Measurements from ENCODE around the gene COTL1.

The COTL1 gene

GRCh38 chr16:84554627-84555328 lies 63.1 kb downstream of the COTL1 start:
- Mint-ChIP-seq H3K27me3 (ENCODE audit: low read depth, poor library complexity) (peaks cover 24% of the 10 kb centered on the region), H3K4me3 (no peak overlapping the region), H3K9me3 (no peaks in the 10 kb centered on the region), H3K27ac (no peak overlapping the region), H3K36me3 (ENCODE audit: low read depth) (no peaks in the 10 kb centered on the region), H3K4me1 (peaks cover 54% of the 10 kb centered on the region)
- TF ChIP-seq CTCF (IDR thresholded peaks at IDR 0.05) = no peak
- no peak for DNase-seq

GRCh38 chr16:84553873-84554399 lies 63.9 kb downstream of the COTL1 start:
- no peak for DNase-seq
- no peaks in the 10 kb centered on the region for H3K36me3 Mint-ChIP-seq (ENCODE audit: low read depth)
- H3K4me1 Mint-ChIP-seq = peaks cover 55% of the 10 kb centered on the region
- no peaks in the 10 kb centered on the region for H3K9me3 Mint-ChIP-seq
- H3K27ac Mint-ChIP-seq = no peak overlapping the region
- TF ChIP-seq CTCF (IDR thresholded peaks at IDR 0.05) = no peak
- peaks cover 24% of the 10 kb centered on the region for H3K27me3 Mint-ChIP-seq (ENCODE audit: low read depth, poor library complexity)
- H3K4me3 Mint-ChIP-seq = no peak overlapping the region

- H3K4me3 Mint-ChIP-seq = no peak overlapping the region
- H3K9me3 Mint-ChIP-seq = no peaks in the 10 kb centered on the region
- no peaks in the 10 kb centered on the region for H3K36me3 Mint-ChIP-seq (ENCODE audit: low read depth)
- peak overlapping the region; percentile 32 for H3K27ac Mint-ChIP-seq
- DNase-seq = no peak
- H3K4me1 Mint-ChIP-seq = peaks cover 64% of the 10 kb centered on the region
- no peak for TF ChIP-seq CTCF (IDR thresholded peaks at IDR 0.05)
- H3K27me3 Mint-ChIP-seq (ENCODE audit: low read depth, poor library complexity) = peaks cover 23% of the 10 kb centered on the region
Measured at GRCh38 chr16:84552135-84552534, 65.7 kb downstream of the COTL1 start.

- H3K27ac Mint-ChIP-seq = peak overlapping the region; percentile 33
- H3K9me3 Mint-ChIP-seq = no peaks in the 10 kb centered on the region
- no peak for TF ChIP-seq CTCF (IDR thresholded peaks at IDR 0.05)
- H3K4me1 Mint-ChIP-seq = peaks cover 72% of the 10 kb centered on the region
- DNase-seq = no peak
- H3K36me3 Mint-ChIP-seq (ENCODE audit: low read depth) = no peaks in the 10 kb centered on the region
- H3K27me3 Mint-ChIP-seq (ENCODE audit: low read depth, poor library complexity) = peaks cover 23% of the 10 kb centered on the region
- H3K4me3 Mint-ChIP-seq = peak overlapping the region; percentile 63
Measured at GRCh38 chr16:84550096-84550495, 67.8 kb downstream of the COTL1 start.

- no peak for DNase-seq
- Mint-ChIP-seq H3K4me3 (peak overlapping the region; percentile 42), H3K4me1 (peaks cover 72% of the 10 kb centered on the region), H3K36me3 (ENCODE audit: low read depth) (no peaks in the 10 kb centered on the region), H3K27ac (peak overlapping the region; percentile 28), H3K9me3 (no peaks in the 10 kb centered on the region), H3K27me3 (ENCODE audit: low read depth, poor library complexity) (peaks cover 20% of the 10 kb centered on the region)
- TF ChIP-seq CTCF (IDR thresholded peaks at IDR 0.05) = no peak
Measured at GRCh38 chr16:84548971-84549844, 68.7 kb downstream of the COTL1 start.
